NCI-H69 (cell line): ENCODE measurements around the gene KLF13.

Source experiments
- DNase-seq: peaks from one replicate; lab custom pipeline; 2025; lab: John Stamatoyannopoulos, UW

The KLF13 gene

DNA sequence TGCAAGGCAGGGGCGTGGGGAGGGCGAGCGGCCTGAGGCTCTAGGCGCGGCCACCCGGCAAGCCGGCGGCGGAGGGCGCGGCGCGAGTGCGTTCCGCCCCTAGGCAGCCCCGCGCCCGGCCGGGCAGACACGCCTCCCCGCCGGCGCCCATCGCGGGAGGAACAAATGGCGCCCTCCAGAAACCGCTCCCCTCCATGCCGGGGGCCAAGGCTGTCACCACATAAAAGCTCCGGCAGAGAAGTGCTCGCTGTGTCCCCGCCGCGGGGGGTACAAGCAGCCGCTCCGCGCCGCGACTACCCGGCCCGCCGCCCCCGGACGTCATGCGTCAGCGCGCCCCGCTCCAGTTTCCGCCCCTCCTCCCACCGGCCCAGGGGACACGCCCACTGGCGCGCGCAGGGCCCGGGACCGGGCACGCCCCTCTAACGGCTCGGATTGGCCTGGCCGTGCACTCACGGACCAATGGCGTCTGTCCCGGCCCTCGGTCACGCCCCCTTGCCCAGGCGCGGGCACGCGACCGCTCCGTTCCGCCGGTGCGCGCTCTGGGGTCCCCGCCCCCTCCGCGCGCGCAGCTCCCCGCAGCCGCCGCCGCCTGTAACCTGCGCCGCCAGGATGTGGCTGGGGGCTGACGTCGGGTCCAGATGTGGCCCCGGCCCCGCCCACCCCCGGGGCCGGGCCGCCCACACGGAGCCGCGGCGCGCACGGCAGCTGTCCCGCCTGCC, at the start of gene KLF13:
Gene KLF13 (plus strand): TSS at position 680 of the 719 bp plus-strand sequence. CDS start 378 bp downstream, outside the sequence.
- peak; percentile 99 for DNase-seq

- DNase-seq: peak; percentile 51
Measured at GRCh38 chr15:31277335-31278060, 49.1 kb upstream of the KLF13 start.

GRCh38 chr15:31278061-31278445, 48.6 kb upstream of the KLF13 start:
- DNase-seq: peak; percentile 42

DNA sequence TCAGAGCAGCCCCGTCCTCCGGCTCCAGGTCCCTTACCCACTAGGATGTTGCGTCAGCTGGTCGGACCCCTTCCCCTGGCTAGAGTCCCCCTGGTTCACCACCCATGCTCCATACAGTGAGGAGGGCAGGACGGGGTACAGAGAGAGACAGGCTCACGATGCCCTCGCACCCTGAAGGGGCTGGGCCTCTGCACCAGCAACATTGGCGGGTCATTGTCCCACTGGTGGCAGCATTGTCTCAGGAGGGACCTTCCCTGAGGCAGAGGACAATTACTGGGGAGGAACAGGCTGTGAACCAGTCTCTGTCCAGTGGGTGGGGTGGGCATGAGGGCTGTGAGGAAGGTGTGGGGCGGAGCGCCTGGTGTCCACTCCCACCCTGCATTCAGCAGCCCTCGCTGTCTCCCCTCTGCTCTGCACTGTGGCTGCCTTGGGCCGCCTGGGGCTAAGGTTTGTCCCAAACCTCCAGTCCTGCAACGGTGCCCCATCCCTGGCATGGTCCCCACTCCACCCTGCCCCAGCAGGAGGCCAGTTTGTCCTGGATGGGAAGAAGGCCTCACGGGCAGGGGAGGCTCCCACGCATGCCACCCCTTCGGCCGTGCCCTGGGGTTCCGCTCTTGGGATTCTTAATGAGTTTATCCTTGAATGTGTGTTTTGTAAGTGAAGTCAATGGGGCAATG, 48.0 kb upstream of the KLF13 start:
- peak; percentile 50 for DNase-seq

- no peak for DNase-seq
Measured at GRCh38 chr15:31279221-31280045, 47.2 kb upstream of the KLF13 start.

DNA sequence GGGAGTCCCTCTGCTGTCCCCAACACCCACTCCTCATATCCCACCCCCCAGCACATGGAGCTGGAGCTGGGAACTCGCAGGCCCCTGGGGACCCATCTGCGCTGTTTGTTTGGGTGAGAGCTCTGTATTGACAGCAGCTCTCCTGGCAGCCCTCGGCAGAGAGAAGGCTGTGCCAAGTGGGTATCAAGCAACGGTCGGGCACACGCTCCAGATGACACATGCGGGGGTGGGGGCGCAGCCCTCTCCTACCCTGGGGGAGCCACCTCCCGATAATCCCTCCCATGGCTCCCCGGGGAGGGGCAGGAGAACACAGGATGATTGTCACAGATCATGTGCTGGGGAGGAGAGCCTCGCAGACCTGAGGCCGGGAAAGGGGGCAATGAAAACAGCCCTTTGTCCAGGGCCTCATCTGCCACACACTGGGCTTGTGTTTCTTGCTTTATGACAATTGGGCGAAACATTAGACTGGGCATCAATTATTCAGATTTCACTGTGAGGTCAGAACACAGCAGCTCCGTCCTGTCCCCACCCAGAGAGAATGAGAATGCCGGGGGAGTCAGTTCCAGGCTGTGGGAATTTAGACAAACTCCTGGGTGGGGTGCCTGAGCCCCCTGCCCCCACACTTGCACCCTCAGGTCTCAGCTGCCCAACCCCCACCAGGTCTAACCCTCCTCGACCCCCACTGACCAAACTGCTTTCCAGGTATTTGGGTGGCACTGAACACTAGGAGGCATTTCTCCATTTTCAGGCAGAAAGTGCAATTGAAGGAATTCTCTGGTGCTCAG, 46.4 kb upstream of the KLF13 start:
- DNase-seq: peak; percentile 100

GRCh38 chr15:31280831-31281216, 45.8 kb upstream of the KLF13 start:
- no peak for DNase-seq

DNA sequence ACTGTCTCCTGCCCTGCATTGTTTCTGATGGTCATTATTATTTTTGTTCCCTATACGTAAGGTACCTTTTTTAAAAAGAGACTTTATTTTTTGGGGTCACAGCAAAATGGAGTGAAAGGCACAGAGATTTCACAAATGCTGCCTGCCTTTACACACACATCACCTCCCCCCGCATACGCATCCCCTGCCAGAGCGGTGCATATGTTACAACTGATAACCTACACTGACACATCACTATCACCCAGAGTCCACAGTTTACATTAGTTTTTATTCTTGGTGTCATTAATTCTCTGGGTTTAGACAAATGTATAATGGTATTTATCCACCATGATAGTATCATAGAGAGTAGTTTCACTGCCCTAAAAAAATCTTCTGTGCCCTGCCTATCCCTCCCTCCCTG, 43.6 kb upstream of the KLF13 start:
- no peak for DNase-seq

DNA sequence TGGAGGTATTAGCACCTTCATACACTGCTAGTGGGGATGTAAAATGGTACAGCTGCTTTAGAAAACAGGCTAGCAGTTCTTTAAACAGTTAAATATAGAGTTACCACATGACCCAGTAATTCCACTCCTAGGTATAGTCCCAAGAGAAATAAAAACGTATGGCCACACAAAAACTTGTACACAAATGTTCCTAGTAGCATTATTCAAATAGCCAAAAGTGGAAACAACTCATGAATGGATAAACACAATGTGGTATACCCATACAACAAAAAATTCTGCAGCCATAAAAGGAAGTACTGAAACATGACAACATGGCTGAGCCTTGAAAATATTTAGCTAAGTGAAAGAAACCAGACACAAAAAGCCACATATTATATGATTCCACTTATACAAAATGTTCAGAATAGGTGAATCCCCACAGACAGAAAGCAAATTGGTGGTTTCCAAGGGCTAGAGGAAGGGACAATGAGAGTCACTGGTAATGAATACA, 40.8 kb upstream of the KLF13 start:
- DNase-seq: no peak

DNA sequence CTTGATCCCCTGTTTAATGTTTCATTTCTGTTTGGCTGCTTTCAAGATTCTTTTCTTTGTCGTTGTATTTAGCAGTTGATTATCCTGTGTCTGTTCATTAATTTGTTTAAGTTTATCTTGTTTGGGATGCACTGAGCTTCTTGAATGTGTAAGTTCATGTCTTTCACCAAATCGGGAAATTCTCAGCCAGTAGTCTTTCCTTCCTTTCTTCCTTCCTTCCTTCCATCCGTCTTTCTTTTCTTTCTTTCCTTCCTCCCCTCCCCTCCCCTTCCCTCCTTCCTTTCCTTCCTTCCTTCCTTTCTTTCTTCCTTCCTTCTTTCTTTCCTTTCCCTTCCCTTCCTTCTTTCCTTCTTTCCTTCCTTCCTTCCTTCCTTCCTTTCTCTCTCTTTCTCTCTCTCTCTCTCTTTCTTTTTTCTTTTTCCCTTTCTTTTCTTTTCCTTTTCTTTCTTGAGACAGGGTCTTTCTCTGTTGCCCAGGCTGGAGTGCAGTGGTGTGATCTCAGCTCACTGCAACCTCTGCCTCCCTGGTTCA, 35.5 kb upstream of the KLF13 start:
- no peak for DNase-seq

GRCh38 chr15:31292391-31293015, 34.1 kb upstream of the KLF13 start:
- DNase-seq: peak; percentile 63

DNA sequence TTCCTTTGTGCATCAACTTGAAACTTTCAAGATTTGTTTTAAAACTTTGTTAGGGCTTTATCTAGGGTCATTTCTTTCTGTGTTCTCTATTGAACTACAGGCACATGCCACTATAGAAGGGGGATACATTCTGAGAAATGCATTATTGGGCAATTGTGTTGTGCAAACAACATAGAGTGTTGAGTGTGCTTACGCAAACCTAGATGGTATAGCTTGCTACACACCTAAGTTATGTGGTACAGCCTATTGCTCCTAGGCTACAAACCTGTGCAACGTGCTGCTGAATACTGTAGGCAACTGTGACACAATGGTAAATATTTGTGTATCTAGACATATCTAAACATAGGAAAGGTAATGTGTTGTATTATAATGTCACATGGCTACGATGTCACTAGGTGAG, 33.0 kb upstream of the KLF13 start:
- DNase-seq: no peak

DNA sequence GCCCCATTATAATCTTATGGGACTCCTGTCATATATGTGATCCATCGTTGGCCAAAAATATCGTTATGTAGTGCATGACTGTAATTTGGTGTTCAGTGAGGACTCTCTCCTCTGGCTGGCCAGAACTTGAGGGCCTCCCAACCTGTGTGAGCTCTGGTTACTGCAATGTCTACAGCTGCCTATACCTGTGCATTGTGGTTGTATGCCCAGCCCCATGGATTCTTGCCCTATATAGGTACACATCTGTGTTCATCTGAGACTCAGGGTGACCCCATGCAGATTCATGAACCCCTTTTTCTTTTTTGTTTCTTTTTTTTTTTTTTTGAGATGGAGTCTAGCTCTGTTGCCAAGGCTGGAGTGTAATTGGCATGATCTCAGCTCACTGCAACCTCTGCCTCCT, 32.6 kb upstream of the KLF13 start:
- DNase-seq: no peak

GRCh38 chr15:31295658-31296057, 31.0 kb upstream of the KLF13 start:
- DNase-seq: peak; percentile 77

DNA sequence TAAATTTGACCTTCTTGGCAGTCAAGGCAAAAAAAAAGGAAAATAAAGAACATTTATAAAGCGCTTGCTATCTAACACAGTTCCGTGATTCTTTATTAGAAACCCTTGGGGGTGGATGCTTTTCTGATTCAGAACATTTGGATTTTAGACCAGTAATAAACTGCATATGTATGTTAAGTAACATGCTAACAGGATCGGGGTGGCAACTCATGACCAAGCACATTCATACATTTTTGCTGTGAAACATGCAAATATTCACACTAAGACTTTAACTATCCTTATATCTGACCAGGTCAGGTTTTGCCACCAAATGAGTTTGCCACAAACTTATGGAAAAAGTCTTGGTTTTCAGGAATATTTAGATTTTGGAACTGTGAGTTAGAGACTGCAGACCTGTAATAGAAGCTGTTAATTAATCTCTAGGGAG, 30.4 kb upstream of the KLF13 start:
- no peak for DNase-seq

- peak; percentile 99 for DNase-seq
Measured at GRCh38 chr15:31296646-31297574, 29.7 kb upstream of the KLF13 start.

GRCh38 chr15:31297575-31298456, 28.8 kb upstream of the KLF13 start:
- DNase-seq: peak; percentile 91

GRCh38 chr15:31298707-31299172, 27.9 kb upstream of the KLF13 start:
- DNase-seq: peak; percentile 73
